ENCODE data around the gene PFKM.
"Not testable (repeated sequence)": the region's sequence is repeated elsewhere in the genome, so short reads cannot be mapped to it uniquely, and the experiment has no call there.

PFKM gene

DNA sequence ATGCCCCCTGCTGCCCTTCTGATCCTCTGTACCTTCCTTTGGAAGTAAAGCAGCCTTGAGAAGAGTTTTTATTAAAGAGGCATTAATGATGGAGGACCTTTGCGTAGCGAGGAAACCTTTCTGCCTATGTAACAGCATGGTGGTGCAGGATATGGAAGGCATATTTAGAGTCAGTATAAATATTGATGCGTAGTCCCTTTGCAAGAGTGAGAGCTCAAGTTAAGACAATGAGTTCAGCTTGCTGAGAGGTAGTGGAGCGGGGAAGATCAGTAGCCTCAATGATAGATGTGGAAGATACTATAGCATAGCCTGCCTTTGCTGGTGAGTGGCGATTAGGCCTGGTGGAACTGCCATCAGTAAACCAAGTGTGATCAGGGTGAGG, 7.9 kb upstream of the PFKM start:
- DNase-seq, result not testable (repeated sequence)

DNA sequence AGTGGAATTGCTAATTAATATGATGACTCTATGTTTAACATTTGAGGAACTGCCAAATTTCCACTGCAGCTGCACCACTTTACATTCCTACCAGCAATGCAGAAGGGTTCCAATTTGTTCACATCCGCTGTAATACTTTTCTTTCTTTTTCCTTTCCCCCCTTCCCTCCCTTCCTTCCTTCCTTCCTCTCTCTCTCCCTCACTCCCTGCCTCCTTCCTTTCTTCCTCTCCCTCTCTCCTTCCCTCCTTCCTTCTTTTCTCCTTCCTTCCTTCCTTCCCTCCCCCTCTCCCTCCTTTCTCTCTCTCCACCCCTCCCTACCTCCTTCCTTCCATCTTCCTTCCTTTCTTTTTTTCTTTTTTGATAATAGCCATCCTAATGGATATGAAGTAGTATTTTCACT, 3.2 kb upstream of the PFKM start:
- DNase-seq, result no peak

DNA sequence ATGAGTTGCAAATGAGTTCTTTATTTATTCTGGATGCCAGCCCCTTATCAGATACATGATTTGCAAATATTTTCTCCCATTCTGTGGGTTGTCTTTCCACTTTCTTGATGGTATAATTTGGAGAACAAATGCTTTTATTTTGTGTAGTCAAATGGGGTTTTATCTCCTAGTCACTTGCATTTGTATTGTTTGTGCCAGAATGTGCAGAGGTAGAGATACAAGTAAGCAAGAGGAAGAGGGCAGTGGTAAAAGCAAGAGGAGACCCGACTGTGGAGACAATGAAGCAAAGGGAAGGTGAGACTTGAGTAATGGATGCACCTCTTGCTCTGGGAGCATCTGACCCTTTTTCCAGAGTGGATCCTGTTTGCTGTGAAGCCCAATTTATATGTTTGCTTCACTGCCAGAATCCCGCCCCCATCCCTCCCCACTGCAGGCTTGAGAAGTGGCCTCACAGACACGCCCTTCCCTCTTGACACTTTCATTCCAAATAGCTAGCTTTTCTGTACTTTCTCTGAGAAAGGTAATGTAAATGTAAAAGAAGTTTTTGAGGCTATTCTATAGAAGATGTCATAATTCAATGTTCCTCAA, 786 bp upstream of the PFKM start:
- no peak for DNase-seq

DNA sequence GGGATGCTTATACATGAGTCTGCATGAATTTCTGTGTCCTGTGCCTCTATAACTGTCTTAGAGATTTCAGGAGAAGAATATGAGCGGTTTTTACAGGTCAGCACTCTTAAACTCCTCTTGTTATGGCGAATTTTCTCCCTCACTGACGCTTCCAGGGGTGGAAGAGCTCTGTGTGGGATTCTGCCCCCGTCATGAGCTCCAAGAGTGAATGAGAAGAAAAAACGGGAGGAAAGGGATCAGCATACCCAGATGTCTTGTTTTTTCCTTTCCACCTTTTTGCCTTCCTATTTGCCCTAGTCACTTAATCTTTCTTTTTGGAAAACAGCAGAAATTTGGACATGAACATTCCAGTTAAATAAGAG, 651 bp downstream of the PFKM start:
- no peak for DNase-seq

DNA sequence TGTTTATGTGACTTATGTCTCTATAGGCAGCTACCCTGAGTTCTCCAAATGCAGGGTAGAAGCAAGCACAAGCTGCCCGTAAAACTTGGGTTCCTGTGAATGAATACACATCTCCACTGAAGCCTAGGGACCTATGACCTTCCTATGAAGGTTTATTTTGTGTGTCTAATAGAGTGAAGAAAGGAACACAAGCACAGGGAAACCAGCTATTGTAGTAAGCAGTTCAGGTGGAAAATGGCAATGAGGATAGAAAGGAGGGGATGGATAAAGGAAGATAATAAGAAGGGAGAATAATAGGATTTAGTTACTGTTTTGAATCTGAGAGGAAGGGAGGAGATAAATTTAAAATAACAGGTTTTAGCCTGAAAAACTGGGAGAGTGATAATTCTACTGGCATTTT, 2.4 kb downstream of the PFKM start:
- no peak for DNase-seq

DNA sequence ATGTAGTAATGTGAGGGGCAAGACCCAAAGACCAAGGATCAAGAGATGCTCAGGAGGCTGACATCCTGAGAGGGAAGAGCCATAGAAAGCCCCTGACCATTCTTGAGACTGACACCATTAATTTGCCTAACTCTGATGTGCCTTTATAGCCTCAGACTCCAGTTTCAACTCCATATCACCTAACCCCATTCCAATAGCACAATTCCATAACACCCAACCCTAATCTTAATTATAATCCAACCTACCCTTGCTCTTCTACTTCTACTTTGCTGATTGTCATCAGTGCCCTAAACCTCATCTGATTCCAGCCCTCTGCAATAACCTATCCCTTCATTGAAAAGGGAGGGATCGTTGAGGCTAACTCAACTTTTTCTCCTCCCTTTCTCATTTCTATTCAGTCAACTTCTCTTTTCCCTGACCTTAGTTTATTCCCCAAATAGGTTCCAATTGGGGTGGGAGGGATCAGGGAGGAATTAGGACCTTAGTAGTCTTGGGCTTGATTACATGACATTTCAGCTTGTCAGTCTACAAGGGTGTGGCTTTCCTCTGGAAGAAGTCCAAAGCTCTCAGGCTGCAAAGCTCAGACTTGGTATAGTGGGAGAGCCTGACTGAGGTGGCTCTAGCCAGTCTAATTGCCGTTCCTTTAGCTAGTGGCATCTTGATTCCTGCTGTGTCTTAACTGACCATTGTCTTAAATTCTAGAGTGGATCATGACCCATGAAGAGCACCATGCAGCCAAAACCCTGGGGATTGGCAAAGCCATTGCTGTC, 3.1 kb downstream of the PFKM start:
- no peak for DNase-seq

DNA sequence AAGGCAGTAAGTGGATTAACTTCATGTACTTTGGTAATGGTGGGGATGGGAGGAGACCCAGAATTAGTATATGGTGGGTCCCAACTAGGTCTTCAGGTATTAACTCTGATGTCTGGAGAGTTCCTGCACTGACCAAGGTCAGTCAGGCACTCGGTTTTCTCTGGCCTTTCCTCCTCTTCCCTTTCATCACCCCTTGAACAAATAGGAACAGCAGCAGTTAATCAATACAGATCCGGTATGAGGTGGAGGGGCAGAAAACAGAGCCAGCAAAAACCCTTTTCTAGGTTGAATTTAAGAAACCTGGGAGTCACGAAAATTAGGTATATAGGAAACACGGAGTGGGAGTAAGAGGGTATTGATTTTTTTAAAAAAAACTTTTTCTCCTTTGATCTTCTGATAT, 4.0 kb downstream of the PFKM start:
- DNase-seq, result no peak

DNA sequence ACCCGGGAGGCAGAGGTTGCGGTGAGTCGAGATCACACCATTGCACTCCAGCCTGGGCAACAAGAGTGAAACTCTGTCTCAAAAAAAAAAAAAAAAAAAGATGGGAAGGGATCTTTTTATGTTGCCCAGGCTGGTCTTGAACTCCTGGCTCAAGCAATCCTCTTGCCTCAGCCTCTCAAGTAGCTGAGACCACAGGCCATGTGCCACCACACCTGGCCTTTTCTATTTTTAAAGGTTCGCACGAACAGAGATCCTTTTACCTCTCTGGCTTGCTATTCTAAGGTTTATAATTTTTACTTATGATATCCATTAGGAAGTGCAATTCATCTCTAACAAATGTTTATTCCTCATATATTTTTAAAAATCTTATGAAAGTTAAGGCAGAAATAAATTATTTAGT, 6.4 kb downstream of the PFKM start:
- not testable (repeated sequence) for DNase-seq

DNA sequence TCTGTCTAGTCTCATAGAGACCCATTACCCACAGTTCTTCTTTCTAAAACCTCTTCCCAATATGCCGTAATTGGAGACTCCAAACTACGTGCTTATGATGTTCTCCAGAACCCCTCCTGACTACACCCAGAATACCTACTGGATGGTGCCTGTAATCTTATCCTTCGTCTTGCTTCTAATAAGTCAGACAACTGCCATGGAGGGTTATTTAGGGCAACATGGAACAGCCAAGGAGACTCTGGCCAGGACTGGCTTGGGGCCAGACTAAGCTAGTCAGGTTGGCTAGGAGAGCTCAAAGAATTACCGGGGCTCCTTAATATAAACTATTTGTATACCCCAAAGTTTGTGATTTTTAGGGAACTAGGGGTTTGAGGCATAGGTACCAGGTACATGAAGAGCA, 6.8 kb downstream of the PFKM start:
- DNase-seq, result no peak

DNA sequence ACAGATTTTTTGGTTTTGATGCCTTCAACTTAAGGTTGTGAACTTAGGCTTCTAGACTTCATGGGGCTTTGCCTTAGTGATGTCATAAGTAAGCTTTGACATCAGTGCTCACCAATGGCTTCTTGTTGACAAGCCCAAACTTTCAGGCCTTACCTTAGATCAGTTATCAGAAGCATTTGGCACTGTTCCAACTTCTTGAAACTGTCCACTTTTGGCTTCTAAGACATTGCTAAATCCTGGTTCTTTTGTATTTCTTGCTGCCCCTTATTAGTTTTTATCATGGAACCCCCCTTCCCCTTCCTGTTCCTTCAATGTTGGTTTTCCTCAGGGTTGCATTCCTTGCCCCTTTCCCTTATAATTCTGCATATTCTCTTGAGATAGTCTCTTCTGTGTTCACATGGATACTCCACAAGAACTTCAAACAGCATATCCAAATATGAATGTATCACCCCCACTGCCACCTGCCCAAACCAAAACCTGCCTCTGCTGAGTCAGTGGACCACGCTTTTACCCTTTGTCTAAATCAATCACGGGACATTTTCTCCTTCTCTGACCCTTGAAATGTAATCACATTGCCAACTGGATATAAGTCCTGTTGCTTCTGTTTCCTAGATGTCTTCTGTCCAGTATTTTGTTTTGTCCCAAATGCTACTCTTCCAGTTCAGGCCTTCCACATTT, 7.9 kb downstream of the PFKM start:
- no peak for DNase-seq

DNA sequence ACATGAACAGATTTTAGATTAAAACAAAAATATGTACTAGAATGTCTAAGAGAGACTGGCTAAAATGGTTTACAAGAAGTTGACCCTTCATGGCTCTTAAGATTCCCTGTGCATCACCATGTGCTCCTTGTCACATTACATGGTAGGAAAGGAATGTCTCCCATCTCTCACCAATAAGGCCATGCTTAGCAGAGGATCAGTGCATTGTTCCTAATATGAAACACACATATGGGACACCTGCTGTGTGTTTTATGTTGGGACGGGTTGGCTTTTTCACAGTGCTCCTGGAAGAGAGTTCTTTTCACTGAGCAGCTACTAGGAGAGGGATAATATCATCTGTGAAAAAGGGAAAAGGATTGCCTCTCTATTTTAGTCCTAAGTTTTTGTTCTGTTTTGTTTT, 9.6 kb downstream of the PFKM start:
- DNase-seq, result no peak

DNA sequence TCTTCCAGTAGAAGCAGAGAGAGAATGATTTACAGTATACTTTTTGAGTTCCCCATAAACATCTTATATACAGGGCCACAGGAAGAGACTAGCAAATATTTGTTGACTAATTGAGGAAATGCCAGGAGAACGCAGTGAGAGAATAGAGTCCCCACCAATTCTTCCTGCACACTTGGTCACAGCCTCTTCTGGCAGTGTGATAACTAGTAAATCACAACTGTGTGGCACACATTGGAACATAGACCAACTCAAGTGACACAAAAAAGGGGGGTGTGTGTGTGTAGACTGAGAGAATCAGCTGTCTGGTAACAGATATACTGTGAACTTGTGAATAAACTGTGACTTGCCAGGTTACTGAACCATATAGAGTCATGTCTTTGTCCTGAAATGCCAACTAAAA, 10.2 kb downstream of the PFKM start:
- DNase-seq, result no peak

DNA sequence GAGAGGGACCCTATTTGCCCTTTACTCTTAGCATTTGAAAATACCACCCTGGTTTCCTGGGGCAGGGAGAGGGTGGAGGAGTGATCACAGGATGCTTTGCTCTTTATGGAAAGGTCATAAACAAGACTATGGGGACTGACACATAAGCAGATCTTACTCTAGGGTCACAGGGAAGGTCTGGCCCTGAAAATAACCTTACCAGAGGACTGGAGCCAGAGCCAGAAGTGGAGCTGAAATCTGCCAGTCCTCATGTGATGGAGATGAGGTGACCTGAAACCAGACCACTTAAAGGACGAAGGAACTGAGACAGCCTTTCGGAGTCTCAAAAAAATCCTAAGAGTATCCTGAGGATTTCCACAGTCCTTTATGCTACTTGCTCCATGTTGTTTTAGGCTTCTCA, 12.4 kb downstream of the PFKM start:
- no peak for DNase-seq

DNA sequence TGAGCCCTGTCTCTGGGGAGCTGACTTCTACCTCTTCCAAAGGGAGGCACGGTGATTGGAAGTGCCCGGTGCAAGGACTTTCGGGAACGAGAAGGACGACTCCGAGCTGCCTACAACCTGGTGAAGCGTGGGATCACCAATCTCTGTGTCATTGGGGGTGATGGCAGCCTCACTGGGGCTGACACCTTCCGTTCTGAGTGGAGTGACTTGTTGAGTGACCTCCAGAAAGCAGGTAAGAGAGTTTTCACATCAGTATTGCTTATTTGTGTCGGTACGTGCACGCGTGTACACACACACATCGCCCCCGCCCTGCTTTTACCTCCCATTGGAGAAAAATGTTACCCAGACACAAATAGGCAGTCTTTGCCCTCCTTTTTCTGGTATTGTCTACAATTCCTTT, 13.7 kb downstream of the PFKM start:
- no peak for DNase-seq

DNA sequence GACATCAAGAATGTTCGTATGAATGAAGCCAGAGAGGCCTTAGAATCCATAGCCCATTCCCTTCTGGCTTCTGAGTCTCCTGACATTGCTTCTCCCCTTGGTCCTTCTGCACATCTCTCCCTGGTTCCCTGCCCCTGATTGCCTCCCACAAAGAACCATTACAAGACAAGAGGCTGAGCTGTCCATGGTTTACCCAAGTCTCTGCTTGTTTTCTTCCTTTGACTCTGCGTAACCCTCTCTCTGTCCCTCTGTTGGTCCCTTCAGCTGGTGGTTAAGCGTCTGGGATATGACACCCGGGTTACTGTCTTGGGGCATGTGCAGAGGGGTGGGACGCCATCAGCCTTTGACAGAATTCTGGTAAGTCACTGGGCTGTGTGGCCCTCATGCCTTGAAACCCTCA, 15.9 kb downstream of the PFKM start:
- DNase-seq, result no peak

DNA sequence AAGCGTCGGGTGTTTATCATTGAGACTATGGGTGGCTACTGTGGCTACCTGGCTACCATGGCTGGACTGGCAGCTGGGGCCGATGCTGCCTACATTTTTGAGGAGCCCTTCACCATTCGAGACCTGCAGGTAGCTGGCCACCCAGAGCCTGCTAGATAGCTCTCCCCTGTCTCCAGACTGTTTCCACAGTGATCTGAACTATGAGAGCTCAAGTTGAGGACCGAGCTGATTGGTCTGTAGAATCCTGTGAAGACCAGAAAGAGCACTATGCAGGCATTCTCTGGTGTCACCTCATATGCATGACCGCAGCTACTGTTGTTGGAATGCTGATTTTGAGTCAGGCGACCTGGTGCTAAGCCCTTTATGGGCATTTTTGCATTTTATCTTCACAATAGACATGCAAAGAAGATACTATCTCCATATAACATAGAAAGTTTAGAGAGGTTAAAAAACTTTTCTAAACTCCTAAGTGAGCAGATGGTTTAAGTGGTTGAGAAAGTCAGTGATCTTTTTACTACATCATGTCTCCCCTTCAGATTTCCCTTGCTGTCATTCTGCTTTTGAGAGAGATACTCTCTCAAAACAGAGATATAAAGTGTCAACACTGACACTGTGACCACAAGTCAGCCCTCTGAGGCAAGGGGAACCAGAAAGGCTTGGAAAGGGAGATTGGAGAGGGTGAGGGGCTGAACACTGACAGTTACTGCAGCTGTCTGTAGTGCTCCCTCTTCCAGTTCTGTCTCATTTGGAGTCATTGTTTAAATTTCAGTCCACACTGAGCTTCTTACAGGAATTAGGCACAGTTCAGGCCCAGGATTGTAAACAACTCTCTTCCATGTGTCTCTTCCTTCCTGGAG, 23.9 kb downstream of the PFKM start:
- DNase-seq, result no peak

DNA sequence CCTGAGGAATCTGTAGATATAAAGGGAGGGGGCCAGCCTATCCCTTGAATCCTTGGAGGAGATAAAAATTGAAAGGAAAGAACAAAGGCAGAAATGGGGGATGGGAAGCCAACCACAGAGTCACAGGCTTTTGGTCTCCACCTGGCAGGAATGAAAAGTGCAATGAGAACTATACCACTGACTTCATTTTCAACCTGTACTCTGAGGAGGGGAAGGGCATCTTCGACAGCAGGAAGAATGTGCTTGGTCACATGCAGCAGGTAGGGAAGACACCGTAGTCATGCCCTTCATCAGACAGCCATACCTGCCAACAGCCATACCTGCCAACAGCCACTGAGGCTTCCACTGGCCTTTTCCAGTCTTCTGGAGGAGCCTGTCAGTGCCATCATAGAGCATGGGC, 24.7 kb downstream of the PFKM start:
- DNase-seq, result no peak

DNA sequence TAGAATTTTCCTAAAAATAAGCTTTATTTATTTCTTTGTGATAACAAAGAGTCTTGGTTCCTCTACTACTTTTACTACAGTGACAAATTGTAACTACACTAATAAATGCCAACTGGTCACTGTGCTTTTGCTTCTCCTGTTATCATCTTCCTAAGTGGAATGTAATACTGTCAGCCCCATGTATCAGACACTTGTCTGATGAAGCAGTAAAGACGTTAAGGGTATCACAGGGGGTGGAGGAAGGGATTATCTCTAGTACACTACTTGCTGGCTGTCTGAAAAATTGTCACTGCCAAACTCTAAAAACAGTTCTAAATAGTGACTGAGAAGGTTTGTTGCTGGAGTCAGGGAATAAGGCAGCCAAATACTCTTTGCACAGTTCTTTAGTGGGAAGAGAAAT, 26.8 kb downstream of the PFKM start:
- DNase-seq, result no peak

DNA sequence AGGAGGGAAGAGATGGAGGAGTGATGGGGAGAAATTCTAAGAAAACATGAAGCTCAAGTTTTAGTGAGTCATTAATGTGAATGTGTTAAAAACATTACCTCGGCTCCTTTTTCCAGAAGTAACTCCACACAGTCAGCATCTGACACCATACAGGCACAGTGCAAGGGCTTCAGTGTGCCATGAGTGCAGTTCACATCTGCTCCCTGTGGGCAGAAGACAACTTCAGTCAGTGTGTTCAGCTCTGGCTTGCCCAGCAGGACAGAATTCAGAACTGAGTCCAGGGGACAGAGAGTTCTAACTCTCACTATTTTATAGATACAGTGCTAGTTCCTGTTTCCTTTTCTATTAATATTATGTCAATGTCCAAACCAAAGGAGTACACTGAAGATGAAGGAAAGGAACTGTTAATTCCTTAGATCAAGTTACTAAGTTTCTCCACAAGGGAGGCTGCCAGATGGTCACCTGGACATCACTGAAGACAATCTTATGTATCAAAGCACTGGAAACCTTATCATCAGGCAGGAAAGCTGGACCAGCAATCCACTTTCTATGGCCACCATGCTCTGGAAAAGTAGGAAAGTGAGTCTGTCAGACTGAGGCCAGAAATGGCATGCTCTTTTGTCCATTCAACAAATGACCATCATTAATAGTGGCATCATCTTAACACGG, 32.1 kb downstream of the PFKM start:
- DNase-seq, result no peak

DNA sequence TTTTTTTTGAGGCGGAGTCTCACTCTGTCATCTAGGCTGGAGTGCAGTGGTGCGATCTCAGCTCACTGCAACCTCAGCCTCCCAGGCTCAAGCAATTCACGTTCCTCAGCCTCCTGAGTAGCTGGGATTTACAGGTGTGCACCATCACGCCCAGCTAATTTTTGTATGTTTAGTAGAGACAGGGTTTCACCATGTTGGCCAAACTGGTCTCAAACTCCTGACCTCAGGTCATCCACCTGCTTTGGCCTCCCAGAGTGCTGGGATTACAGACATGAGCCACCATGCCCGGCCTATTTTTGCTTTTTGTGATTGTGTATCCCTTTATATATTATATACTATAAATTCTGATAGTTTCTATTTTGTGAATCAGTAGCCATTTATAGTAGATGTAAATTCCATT, 36.6 kb downstream of the PFKM start:
- not testable (repeated sequence) for DNase-seq

DNA sequence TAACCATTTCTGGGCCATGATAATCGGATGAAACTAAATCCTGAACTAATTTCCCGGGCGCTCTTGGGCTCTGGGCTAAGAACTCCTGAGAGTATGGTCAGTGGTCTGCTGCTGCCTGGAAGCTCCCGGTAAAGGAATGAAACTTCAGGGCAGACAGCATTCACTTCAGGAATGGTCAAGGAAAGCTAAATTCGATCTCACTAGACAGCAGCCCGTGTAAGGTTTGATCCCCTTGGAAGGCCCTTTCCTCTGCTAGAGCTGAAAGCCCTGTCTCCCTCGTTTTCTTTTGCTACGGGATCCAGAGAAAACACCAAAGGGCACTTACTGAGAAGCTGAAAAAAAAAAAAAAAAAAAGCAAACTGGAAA, 37.5 kb downstream of the PFKM start:
- no peak for DNase-seq

DNA sequence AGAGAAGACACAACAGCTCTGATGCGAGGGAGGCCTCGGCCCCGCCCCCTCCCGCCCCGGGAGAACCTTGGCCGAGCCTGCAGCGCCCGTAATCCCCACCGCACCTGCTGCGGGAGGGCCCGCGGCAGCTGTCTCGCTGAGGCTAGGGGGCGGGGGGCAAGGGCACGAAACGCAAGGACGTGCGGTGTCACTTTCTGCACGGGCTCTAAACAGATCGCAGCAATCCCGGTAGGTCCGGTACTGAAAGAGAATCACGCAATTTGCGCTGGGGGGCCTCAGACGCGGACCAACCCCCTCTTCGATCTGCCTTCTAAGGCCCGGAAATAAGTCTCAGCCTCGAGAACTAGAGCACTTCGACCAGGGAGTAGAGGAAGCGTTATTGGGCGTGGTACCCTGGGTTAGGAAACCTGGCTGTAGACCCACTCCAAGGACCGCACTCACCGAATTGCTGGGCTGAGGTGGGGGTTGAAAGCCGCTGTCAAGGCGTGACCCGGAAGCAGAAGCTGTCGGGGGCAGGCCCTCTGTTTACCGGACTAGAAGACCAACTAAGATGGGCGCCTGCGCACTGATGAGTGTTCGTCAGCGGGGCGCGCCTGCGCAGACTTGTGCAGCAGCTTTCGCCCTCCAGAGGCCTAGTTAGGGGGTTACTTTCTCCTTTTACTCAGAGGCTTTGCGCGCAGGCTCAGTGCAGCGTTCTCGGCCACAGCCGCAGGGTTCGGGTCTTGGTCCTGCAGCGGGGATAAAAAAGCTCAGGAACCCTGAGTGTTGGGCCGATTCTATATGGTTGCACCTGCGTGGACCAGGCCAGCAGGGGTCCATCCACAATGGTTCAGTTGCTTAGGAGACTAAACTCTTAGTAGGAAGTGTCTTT, 38.1 kb downstream of the PFKM start, which contains the start of gene ASB8:
Gene ASB8 (minus strand): TSS at position 498 of the 871 bp plus-strand sequence. CDS start 4,019 bp downstream, outside the sequence.
- peak; percentile 97 to 99 (median 99) for DNase-seq

All from T-helper 1 cell (primary cell).